ENCODE data around the gene SLC17A3. TPM values are rescaled to one million over a fixed set of nuclear protein-coding genes. Genes with fewer than 3 reads are reported as not detected.

Gene SLC17A3
- polyA plus RNA-seq, 1 donor, result 0.43 TPM

DNA sequence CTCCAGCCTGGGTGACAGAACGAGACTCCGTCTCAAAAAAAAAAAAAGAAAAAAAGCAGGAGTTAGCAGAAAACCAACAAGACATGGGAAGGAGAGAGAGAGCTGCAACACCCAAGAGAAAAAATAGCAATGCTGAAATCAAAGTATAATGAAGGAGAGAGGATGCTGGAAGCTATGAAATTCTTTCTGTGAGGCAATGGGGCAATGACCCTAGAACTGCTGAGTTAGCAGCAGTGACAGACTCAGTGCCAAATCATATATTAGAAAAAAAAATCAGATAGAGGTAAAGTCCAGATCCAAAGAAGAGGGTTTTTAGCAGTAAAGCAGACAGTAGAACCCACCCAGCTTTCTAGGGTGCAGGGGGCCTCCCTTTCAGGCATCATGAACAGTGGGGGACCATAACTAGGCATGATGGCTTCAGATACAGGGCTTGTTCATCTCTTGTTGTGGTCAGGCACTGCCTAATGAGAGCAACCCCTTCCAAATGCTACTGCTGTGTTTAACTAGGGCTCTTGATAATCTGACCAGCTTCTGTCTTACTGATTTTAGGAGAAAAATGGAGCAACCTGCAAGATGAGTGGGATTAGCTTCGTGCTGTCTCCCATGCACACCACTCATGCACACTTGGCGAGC, 29.5 kb upstream of the SLC17A3 start:
- Histone ChIP-seq H3K27ac (ENCODE audit: low read length) (no peak overlapping the region), H3K9me3 (ENCODE audit: control insufficient read depth, low read depth, low read length) (no peaks in the 10 kb centered on the region), H3K4me1 (ENCODE audit: control insufficient read depth, insufficient read depth, low read length) (peaks cover 8% of the 10 kb centered on the region), H3K36me3 (ENCODE audit: control insufficient read depth, insufficient read depth, low read length) (no peaks in the 10 kb centered on the region), H3K27me3 (ENCODE audit: control insufficient read depth, insufficient read depth, low read length) (no peaks in the 10 kb centered on the region), H3K4me3 (ENCODE audit: low read length) (no peak overlapping the region)
- WGBS (ENCODE audit: insufficient coverage, low lambda C conversion rate), result no CpG with 5 or more reads among the region's 4 CpGs
- DNase-seq, result no peak

DNA sequence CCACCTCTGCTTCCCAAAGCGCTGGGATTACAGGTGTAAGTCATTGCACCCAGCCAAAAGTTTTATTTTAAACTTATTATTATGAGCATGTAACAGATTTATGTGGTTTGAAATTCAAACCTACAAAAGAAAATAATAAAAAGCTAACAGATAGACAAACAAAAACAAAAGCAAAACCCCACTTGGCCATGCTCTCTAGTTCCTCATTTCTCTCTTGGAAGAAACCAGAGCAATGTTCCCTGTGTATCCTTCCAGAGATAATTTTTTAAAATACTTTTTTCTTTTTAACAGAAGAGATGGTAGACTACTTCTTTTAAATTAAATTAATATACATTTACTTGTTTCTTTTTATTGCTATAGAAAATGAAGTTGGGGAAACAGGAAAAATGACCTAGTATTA, 28.0 kb upstream of the SLC17A3 start:
- Histone ChIP-seq H3K4me3 (ENCODE audit: low read length) (no peak overlapping the region), H3K36me3 (ENCODE audit: control insufficient read depth, insufficient read depth, low read length) (no peaks in the 10 kb centered on the region), H3K27ac (ENCODE audit: low read length) (no peak overlapping the region), H3K9me3 (ENCODE audit: control insufficient read depth, low read depth, low read length) (no peaks in the 10 kb centered on the region), H3K4me1 (ENCODE audit: control insufficient read depth, insufficient read depth, low read length) (peaks cover 14% of the 10 kb centered on the region), H3K27me3 (ENCODE audit: control insufficient read depth, insufficient read depth, low read length) (no peaks in the 10 kb centered on the region)
- no peak for DNase-seq
- no CpG with 5 or more reads among the region's 1 CpG for WGBS (ENCODE audit: insufficient coverage, low lambda C conversion rate)

DNA sequence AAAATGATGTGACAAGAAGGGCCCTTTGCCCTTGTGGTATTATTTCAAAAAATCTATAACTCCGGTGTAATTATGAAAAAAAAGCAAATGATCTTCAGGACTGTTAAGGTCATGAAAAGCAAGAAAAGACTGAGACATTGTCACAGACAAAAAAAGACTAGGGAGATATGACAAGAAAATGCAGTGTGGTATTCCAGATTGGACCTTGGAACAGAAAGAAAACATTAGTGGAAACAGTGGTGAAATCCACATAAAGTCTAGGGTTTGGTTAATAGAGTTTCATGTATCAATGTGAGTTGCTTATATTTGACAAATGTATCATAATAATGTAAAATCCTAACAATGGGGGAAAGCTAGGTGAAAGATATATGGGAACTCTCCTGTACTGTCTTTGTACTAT, 26.8 kb upstream of the SLC17A3 start:
- H3K4me3 ChIP-seq (ENCODE audit: low read length), result no peak overlapping the region
- H3K36me3 ChIP-seq (ENCODE audit: control insufficient read depth, insufficient read depth, low read length), result no peaks in the 10 kb centered on the region
- H3K27me3 ChIP-seq (ENCODE audit: control insufficient read depth, insufficient read depth, low read length), result no peaks in the 10 kb centered on the region
- no peak overlapping the region for H3K27ac ChIP-seq (ENCODE audit: low read length)
- DNase-seq, result no peak
- WGBS (ENCODE audit: insufficient coverage, low lambda C conversion rate), result 67% methylated on average over 1 of the region's 1 CpG
- H3K9me3 ChIP-seq (ENCODE audit: control insufficient read depth, low read depth, low read length), result no peaks in the 10 kb centered on the region
- peaks cover 14% of the 10 kb centered on the region for H3K4me1 ChIP-seq (ENCODE audit: control insufficient read depth, insufficient read depth, low read length)

DNA sequence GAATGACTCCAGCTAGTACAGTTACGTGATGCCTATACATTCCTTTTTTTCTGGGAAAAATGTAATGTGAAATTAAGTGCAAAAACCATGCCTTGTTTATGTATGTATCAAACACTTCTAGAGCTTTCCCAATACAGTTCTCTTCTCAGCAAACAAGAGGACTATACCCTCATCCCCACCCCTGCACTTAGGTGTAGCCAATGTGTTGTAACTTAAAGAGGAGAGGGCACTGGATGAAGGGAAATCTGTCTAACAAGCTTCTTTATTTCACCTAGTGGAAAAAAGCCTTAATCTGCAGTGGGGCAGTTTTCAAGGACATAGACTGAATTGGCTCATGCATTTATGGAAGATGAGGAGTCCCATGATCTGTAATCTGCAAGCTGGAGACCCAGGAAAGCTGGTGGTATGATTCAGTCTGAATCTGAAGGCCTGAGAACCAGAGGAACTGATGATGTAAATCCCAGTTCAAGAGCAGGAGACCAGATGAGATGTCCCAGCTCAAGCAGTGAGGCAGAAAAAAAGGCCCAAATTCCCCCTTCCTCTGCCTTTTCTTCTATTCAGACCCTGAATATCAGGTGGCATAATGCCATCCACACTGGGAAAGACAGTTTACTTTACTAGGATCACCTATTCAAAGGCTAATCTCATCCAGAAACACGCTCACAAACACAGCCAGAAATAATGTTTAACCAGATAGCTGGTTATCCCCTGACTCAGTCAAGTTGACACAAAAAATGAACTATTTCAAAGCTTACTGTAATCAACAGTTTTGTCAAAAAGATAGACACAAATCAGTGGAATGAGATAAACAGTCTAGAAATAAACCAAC, 25.8 kb upstream of the SLC17A3 start:
- peak in 1 of 2 donors; percentile 49 for DNase-seq
- H3K27ac ChIP-seq (ENCODE audit: low read length), result peak overlapping the region; percentile 56

DNA sequence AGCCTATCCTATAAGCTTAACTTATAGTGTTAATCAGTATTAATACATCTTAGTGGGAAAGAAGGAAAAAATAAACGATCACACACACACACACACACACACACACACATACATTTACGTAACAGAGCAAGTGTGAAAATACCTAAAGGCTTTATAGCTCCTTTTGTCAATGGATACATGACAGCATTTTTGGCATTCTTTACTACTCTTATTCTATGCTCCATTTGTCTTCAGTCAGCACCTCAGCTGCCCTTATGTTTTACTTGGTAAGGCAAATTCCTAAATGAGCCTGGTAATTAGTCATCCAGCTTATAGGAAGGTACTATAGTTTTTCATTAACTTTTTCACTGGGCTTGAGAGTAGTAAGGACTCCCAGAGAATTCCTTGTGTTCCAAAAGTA, 25.1 kb upstream of the SLC17A3 start:
- peaks cover 14% of the 10 kb centered on the region for H3K4me1 ChIP-seq (ENCODE audit: control insufficient read depth, insufficient read depth, low read length)
- no peaks in the 10 kb centered on the region for H3K27me3 ChIP-seq (ENCODE audit: control insufficient read depth, insufficient read depth, low read length)
- DNase-seq, result no peak
- WGBS (ENCODE audit: insufficient coverage, low lambda C conversion rate), result no CpG with 5 or more reads among the region's 2 CpGs
- peak overlapping the region; percentile 56 for H3K27ac ChIP-seq (ENCODE audit: low read length)
- H3K36me3 ChIP-seq (ENCODE audit: control insufficient read depth, insufficient read depth, low read length), result no peaks in the 10 kb centered on the region
- no peak overlapping the region for H3K4me3 ChIP-seq (ENCODE audit: low read length)
- H3K9me3 ChIP-seq (ENCODE audit: control insufficient read depth, low read depth, low read length), result no peaks in the 10 kb centered on the region

More for the DNA sequence above, 25.8 kb upstream of the SLC17A3 start:
- Histone ChIP-seq H3K9me3 (ENCODE audit: control insufficient read depth, low read depth, low read length) (no peaks in the 10 kb centered on the region), H3K4me1 (ENCODE audit: control insufficient read depth, insufficient read depth, low read length) (peaks cover 14% of the 10 kb centered on the region), H3K36me3 (ENCODE audit: control insufficient read depth, insufficient read depth, low read length) (no peaks in the 10 kb centered on the region), H3K27me3 (ENCODE audit: control insufficient read depth, insufficient read depth, low read length) (no peaks in the 10 kb centered on the region), H3K4me3 (ENCODE audit: low read length) (no peak overlapping the region)
- no CpG with 5 or more reads among the region's 2 CpGs for WGBS (ENCODE audit: insufficient coverage, low lambda C conversion rate)

DNA sequence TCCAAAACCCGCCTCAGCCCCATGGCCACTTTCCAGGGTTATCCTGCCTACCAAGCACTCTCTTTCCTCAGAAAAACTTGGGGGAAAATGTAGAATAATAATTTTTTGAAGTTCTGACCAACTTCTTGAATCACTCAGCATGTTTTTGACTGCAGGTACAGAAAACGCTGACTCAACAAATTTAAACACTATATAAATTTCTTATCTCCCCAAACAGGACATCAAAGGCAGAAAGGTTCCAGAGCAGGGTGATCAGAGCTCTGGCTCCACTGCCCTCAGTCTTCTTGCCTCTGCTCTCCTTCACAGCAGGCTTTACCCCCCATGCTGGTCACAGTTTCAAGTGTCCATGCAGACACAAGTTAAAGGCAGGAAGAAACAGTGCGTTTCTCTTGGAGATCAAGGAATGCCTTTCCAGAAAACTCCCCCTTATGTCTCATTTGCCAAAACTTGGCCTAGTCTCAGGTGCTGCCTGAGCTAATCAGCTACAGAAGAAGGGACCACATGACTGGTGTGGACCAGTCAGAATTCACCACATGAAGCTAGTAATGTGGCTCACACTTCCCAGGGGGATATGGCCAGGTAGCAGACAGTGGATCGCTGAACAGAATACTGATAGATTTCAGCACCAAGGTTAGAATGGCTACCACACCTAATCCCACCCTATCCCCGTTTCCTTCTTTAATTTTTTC, 24.4 kb upstream of the SLC17A3 start:
- no peak overlapping the region for H3K4me3 ChIP-seq (ENCODE audit: low read length)
- H3K27ac ChIP-seq (ENCODE audit: low read length), result peak overlapping the region; percentile 56
- DNase-seq, result no peak
- no peaks in the 10 kb centered on the region for H3K9me3 ChIP-seq (ENCODE audit: control insufficient read depth, low read depth, low read length)
- H3K36me3 ChIP-seq (ENCODE audit: control insufficient read depth, insufficient read depth, low read length), result no peaks in the 10 kb centered on the region
- H3K4me1 ChIP-seq (ENCODE audit: control insufficient read depth, insufficient read depth, low read length), result peaks cover 14% of the 10 kb centered on the region
- 67% methylated on average over 2 of the region's 5 CpGs for WGBS (ENCODE audit: insufficient coverage, low lambda C conversion rate)
- no peaks in the 10 kb centered on the region for H3K27me3 ChIP-seq (ENCODE audit: control insufficient read depth, insufficient read depth, low read length)

DNA sequence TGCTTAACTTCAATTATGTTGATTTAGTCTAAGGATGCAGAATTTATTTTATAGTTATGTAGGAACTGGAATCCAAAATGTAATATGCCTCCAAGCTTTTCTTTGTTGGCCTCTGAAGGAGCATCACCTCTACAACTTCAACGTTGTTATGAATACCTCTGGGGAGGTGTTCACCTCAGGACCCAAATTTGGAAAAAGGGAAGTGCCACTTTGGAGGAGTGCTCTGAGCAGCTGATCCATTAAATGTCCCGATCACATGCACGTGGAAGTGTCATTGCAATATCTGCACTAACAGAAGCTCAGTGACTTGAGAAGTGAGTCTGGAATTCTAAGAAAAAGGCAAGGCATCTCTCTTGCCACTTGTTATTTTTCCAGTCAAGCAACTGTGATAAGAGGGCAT, 22.2 kb upstream of the SLC17A3 start:
- Histone ChIP-seq H3K4me1 (ENCODE audit: control insufficient read depth, insufficient read depth, low read length) (peaks cover 14% of the 10 kb centered on the region), H3K36me3 (ENCODE audit: control insufficient read depth, insufficient read depth, low read length) (no peaks in the 10 kb centered on the region), H3K4me3 (ENCODE audit: low read length) (no peak overlapping the region), H3K27me3 (ENCODE audit: control insufficient read depth, insufficient read depth, low read length) (no peaks in the 10 kb centered on the region), H3K27ac (ENCODE audit: low read length) (no peak overlapping the region), H3K9me3 (ENCODE audit: control insufficient read depth, low read depth, low read length) (no peaks in the 10 kb centered on the region)
- 100% methylated on average over 1 of the region's 3 CpGs for WGBS (ENCODE audit: insufficient coverage, low lambda C conversion rate)
- DNase-seq, result no peak

DNA sequence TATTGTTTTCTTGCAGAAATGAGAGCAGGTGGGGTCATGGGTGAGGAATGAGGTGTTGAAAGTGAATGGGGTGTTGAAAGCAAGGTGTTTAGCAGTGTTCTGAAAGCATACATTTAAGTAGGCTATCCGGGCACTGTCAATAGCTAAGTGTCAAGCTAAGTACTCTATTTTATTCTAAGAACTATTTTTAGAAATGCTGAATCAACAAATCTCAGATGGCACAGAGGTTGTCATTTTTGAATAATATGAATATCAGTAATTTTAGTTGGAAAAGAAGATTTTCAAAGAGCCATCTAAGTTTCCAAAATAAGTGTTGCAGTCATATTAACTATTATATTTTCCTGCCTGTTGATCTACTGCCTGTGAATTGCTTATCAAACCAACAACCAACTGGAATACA, 21.7 kb upstream of the SLC17A3 start:
- H3K4me1 ChIP-seq (ENCODE audit: control insufficient read depth, insufficient read depth, low read length), result peaks cover 14% of the 10 kb centered on the region
- 100% methylated on average over 1 of the region's 1 CpG for WGBS (ENCODE audit: insufficient coverage, low lambda C conversion rate)
- no peak for DNase-seq

DNA sequence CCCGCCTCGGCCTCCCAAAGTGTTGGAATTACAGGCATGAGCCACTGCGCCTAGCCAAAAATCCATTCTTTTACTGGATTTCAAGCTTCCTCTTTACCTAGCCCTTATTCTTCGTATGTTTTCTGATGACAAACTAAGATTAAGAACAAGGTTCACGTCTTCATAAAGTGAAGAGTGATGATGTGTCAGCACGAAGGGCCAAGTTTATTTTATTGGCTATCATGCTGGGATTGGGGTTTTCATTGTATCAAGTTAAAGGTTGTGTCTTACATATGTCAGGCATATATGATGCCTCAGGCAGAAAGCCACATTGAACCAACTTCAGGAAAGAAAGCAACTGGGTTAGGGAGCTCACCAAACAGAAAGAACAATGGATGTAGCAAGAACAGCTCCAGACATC, 19.7 kb upstream of the SLC17A3 start:
- 90% methylated on average over 2 of the region's 6 CpGs for WGBS (ENCODE audit: insufficient coverage, low lambda C conversion rate)
- no peak overlapping the region for H3K27ac ChIP-seq (ENCODE audit: low read length)

More for the DNA sequence above, 21.7 kb upstream of the SLC17A3 start:
- Histone ChIP-seq H3K4me3 (ENCODE audit: low read length) (no peak overlapping the region), H3K27me3 (ENCODE audit: control insufficient read depth, insufficient read depth, low read length) (no peaks in the 10 kb centered on the region), H3K9me3 (ENCODE audit: control insufficient read depth, low read depth, low read length) (no peaks in the 10 kb centered on the region), H3K36me3 (ENCODE audit: control insufficient read depth, insufficient read depth, low read length) (no peaks in the 10 kb centered on the region), H3K27ac (ENCODE audit: low read length) (no peak overlapping the region)

DNA sequence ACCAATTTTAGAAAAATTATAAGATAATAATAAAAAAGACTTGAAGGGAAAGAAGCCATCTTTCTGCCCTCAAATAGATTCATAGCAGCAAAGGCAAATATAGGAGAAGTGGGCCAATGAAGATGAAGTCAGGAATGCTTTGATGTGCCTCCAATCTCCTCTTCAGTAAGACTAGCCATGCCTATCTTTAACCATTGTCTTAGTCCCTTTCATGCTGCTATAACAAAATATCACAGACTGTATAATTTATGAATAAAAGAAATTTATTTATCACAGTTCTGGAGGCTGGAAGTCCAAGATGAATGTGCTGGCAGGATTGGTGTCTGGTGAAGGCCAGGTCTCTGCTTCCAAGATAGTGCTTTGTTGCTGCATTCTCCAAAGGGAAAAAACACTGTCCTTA, 18.8 kb upstream of the SLC17A3 start:
- Histone ChIP-seq H3K9me3 (ENCODE audit: control insufficient read depth, low read depth, low read length) (no peaks in the 10 kb centered on the region), H3K4me3 (ENCODE audit: low read length) (no peak overlapping the region), H3K4me1 (ENCODE audit: control insufficient read depth, insufficient read depth, low read length) (no peaks in the 10 kb centered on the region), H3K36me3 (ENCODE audit: control insufficient read depth, insufficient read depth, low read length) (no peaks in the 10 kb centered on the region), H3K27ac (ENCODE audit: low read length) (no peak overlapping the region), H3K27me3 (ENCODE audit: control insufficient read depth, insufficient read depth, low read length) (no peaks in the 10 kb centered on the region)
- no peak for DNase-seq

More for the DNA sequence above, 19.7 kb upstream of the SLC17A3 start:
- Histone ChIP-seq H3K4me3 (ENCODE audit: low read length) (no peak overlapping the region), H3K4me1 (ENCODE audit: control insufficient read depth, insufficient read depth, low read length) (peaks cover 8% of the 10 kb centered on the region), H3K9me3 (ENCODE audit: control insufficient read depth, low read depth, low read length) (no peaks in the 10 kb centered on the region), H3K36me3 (ENCODE audit: control insufficient read depth, insufficient read depth, low read length) (no peaks in the 10 kb centered on the region), H3K27me3 (ENCODE audit: control insufficient read depth, insufficient read depth, low read length) (no peaks in the 10 kb centered on the region)
- DNase-seq, result no peak
